K562 (cell line): Measurements from ENCODE around the gene LRP1B. TPM values are rescaled to one million over a fixed set of nuclear protein-coding genes. Genes with fewer than 3 reads are reported as not detected.

Experiments
- ATAC-seq: fragments of 200-7000 bp; cut with Tn5 transposase; 3 replicates; pipeline ENCODE4 v1.9.1; 2020; ENCODE audit warnings: moderate library complexity
- BruUV-seq: library from RNA; stranded (reverse); fragments of 400-500 nt; replicated peaks from 2 replicates; lab custom pipeline; 2021; lab: Mats Ljungman, UMichigan
- CTCF ChIA-PET: fragments of 300-600 bp; formaldehyde crosslinking; extraction: SDS; loops from one replicate; lab custom pipeline; 2021; ENCODE audit warnings: low intra/inter-chr PET ratio; lab: Yijun Ruan, JAX
- POLR2A ChIA-PET: fragments of 300-600, 350-650 bp; sonication (Branson Sonifier 250); formaldehyde crosslinking; extraction: SDS; loops from one replicate; lab custom pipeline; 2021; ENCODE audit warnings: antibody characterized with exemption, inconsistent platforms; lab: Yijun Ruan, JAX
- DNase-seq, 4 experiments: peaks; one replicate each; pipeline versions ENCODE4 v3.0.0 to v3.0.0-alpha.2; 2011 to 2018; ENCODE audit warnings: low spot score in 3 of 4, mixed read lengths in 3 of 4; ENCODE audit errors: extremely low read depth in 1 of 4
- FAIRE-seq: peaks from 2 replicates; lab custom pipeline; 2011; peaks lifted over from hg19 to GRCh38; lab: Jason Lieb, UNC
- H2AFZ ChIP-seq: 2 replicates; pipeline ENCODE4 v1.6.0; 2011; ENCODE audit warnings: low read depth, low read length, control low read depth, inconsistent platforms
- H3K27ac ChIP-seq: fragments of 200-600 bp; 3 replicates; pipeline ENCODE4 v1.8.0; 2011; ENCODE audit warnings: low read depth, mild to moderate bottlenecking, control low read depth, inconsistent platforms, low read length, moderate library complexity, mixed read lengths; ENCODE audit errors: extremely low read depth
- H3K27me3 ChIP-seq, 2 experiments: fragments of 300-600 bp in 1 of 2; 2 replicates in 1 of 2; 3 replicates in 1 of 2; pipeline versions ENCODE4 v1.6.0 to v1.8.0; 2011; ENCODE audit warnings: inconsistent platforms in 2 of 2, low read length in 2 of 2, mild to moderate bottlenecking in 1 of 2, mixed read lengths in 1 of 2, moderate library complexity in 1 of 2; ENCODE audit not compliant: control insufficient read depth in 2 of 2, insufficient read depth in 2 of 2
- H3K36me3 ChIP-seq: fragments of 300-600 bp; 3 replicates; pipeline ENCODE4 v1.8.0; 2011; ENCODE audit warnings: mild to moderate bottlenecking, low read length, inconsistent platforms; ENCODE audit not compliant: control insufficient read depth, insufficient read depth
- H3K4me1 ChIP-seq, 2 experiments: fragments of 200-600 bp in 1 of 2; replicated peaks in 1 of 2; 2 replicates in 1 of 2; 3 replicates in 1 of 2; pipeline versions ENCODE4 v1.5.1 to v1.8.0; 2011; ENCODE audit warnings: inconsistent platforms in 2 of 2, low read length in 2 of 2, mild to moderate bottlenecking in 1 of 2, mixed read lengths in 1 of 2, moderate library complexity in 1 of 2; ENCODE audit not compliant: control insufficient read depth in 2 of 2, insufficient read depth in 2 of 2
- H3K4me2 ChIP-seq: 2 replicates; pipeline ENCODE4 v1.6.1; 2011; ENCODE audit warnings: low read length, control low read depth, inconsistent platforms, mixed read lengths; ENCODE audit not compliant: insufficient read depth
- H3K4me3 ChIP-seq: fragments of 200-600 bp; sonication (generic), shearing (Covaris generic); 2 replicates; pipeline ENCODE4 v1.5.1; 2016; ENCODE audit warnings: control low read depth, inconsistent platforms
- H3K79me2 ChIP-seq: fragments of 200-600 bp; 3 replicates; pipeline ENCODE4 v1.8.0; 2011; ENCODE audit warnings: low read length, inconsistent platforms; ENCODE audit not compliant: control insufficient read depth, insufficient read depth
- H3K9ac ChIP-seq, 2 experiments: 2 replicates each; pipeline versions ENCODE4 v1.6.0 to v1.6.1; 2011; ENCODE audit warnings: low read depth in 2 of 2, low read length in 2 of 2, control low read depth in 1 of 2, inconsistent platforms in 1 of 2, mild to moderate bottlenecking in 1 of 2, mixed read lengths in 1 of 2; ENCODE audit not compliant: insufficient read depth in 1 of 2
- H3K9me1 ChIP-seq: one replicate; pipeline ENCODE4 v1.6.0; 2011; ENCODE audit warnings: inconsistent platforms, mild to moderate bottlenecking, low read length, moderate library complexity; ENCODE audit not compliant: control insufficient read depth, insufficient read depth
- H3K9me3 ChIP-seq: replicated peaks from 2 replicates; pipeline ENCODE4 v1.5.1; 2011; ENCODE audit warnings: low read depth, low read length, inconsistent platforms; ENCODE audit not compliant: control insufficient read depth, insufficient read depth
- H4K20me1 ChIP-seq: replicated peaks from 2 replicates; pipeline ENCODE4 v1.6.1; 2011; ENCODE audit warnings: low read length, inconsistent platforms, mixed read lengths; ENCODE audit not compliant: control insufficient read depth, insufficient read depth
- BCL6 ChIP-seq: fragments of 250-450 bp; sonication (Bioruptor Pico); IDR thresholded peaks from 2 replicates; pipeline ENCODE4 v1.4.0; 2020
- TCFL5 ChIP-seq: fragments of 250-450 bp; sonication (Bioruptor Pico); conservative IDR thresholded peaks from 2 replicates; pipeline ENCODE4 v1.6.1; 2021; ENCODE audit warnings: mild to moderate bottlenecking, moderate library complexity, matching md5 sums
- TEAD4 ChIP-seq, 2 experiments: sonication (generic) in 1 of 2; formaldehyde crosslinking in 1 of 2; IDR thresholded peaks; 2 replicates each; pipeline versions ENCODE4 v1.6.1 to v1.8.0; 2012 to 2022; ENCODE audit warnings: borderline replicate concordance in 1 of 2, inconsistent platforms in 1 of 2, low read length in 1 of 2, mild to moderate bottlenecking in 1 of 2, missing genetic modification reagents in 1 of 2
- WGBS: fragments of 100-300 bp; shearing (Covaris generic); methylation state at CpG from one replicate; pipeline ENCODE4 v1.1.6; 2016; ENCODE audit warnings: low coverage, mixed read lengths; ENCODE audit not compliant: insufficient coverage; ENCODE audit errors: missing lambda C conversion rate; 5-methylcytosine and 5-hydroxymethylcytosine counted together
- in situ Hi-C: fragments of 300-500 bp; cut with MboI; formaldehyde crosslinking; loops from 4 replicates; pipeline ENCODE4 v1.15.0; 2018; ENCODE audit warnings: inconsistent platforms, mixed read lengths
- intact Hi-C: fragments of 100-400 bp; cut with micrococcal nuclease; formaldehyde crosslinking; loops from 2 replicates; pipeline ENCODE4 v1.14.2; 2022
- polyA plus RNA-seq, 8 experiments: library from polyadenylated mRNA; depleted of rRNA in 4 of 8; stranded (reverse) in 5 of 8; unstranded in 3 of 8; fragments of >200 nt; fragmentation: Nextera tagmentation in 2 of 8; fragmentation: Illumina TruSeq in 1 of 8; extraction: Ambion mirVana in 2 of 8; extraction: Trizol in 1 of 8; gene quantifications; 2 replicates each; pipeline versions ENCODE4 v1.2.1 to v1.2.3, GENCODE V29; 2011 to 2014; ENCODE audit warnings: inconsistent platforms in 1 of 8, missing spikeins in 1 of 8
- total RNA-seq, 7 experiments: library from RNA; depleted of rRNA in 6 of 7; stranded (reverse); fragments of >200 nt in 6 of 7; fragmentation: Illumina TruSeq in 2 of 7; extraction: Trizol in 2 of 7; gene quantifications; 2 replicates each; pipeline versions ENCODE4 v1.2.1 to v1.2.3, GENCODE V29; 2011 to 2021; ENCODE audit warnings: low replicate concordance in 1 of 7
- TF ChIP-seq, protein P1 (sequence below): fragments of 250-450 bp; sonication (Bioruptor Pico); IDR thresholded peaks from 2 replicates; pipeline ENCODE4 v1.8.0; 2022; ENCODE audit warnings: inconsistent platforms, mild to moderate bottlenecking, moderate library complexity, borderline replicate concordance
- TF ChIP-seq, protein P2 (sequence below): fragments of 450-650 bp; IDR thresholded peaks from 2 replicates; pipeline ENCODE4 v1.6.1; 2016; ENCODE audit warnings: low read depth, mild to moderate bottlenecking, moderate library complexity
- TF ChIP-seq, protein P3 (sequence below): fragments of 450-650 bp; IDR thresholded peaks from 2 replicates; pipeline ENCODE4 v1.6.1; 2016

The LRP1B gene
- total and polyA plus RNA-seq, 9 of the 15 experiments (the other 6 are each of a cell fraction or from before 2014, with no cell fraction given): not detected

DNA sequence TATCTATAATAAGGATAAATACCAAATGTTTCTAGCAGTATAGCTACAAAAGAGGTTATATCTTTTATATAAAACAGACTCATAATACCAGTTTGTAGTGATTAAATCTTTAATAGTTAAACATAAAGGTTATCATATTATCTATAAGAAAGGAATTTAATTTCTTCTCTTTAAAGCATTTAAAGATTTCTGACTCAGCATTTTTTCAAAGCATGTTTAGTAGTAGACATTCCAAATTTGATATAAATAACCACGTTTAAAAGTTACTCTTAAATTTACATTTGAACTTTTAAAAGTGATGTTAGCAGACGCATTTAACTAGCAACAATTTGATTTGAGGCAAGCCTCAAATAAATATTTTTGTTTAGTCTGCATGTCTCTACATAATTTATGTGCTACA is 1842.6 kb downstream of the LRP1B start (continued):
- TF ChIP-seq, protein P1, sequence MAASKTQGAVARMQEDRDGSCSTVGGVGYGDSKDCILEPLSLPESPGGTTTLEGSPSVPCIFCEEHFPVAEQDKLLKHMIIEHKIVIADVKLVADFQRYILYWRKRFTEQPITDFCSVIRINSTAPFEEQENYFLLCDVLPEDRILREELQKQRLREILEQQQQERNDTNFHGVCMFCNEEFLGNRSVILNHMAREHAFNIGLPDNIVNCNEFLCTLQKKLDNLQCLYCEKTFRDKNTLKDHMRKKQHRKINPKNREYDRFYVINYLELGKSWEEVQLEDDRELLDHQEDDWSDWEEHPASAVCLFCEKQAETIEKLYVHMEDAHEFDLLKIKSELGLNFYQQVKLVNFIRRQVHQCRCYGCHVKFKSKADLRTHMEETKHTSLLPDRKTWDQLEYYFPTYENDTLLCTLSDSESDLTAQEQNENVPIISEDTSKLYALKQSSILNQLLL (CRISPR knock-in tag): no peak
- TF ChIP-seq TEAD4 (IDR thresholded peaks at IDR 0.05; ENCODE audit: low read length): no peak
- TF ChIP-seq TEAD4 (CRISPR knock-in tag; IDR thresholded peaks at IDR 0.05; ENCODE audit: borderline replicate concordance): no peak
- TF ChIP-seq, all 486 proteins: peak for 5

DNA sequence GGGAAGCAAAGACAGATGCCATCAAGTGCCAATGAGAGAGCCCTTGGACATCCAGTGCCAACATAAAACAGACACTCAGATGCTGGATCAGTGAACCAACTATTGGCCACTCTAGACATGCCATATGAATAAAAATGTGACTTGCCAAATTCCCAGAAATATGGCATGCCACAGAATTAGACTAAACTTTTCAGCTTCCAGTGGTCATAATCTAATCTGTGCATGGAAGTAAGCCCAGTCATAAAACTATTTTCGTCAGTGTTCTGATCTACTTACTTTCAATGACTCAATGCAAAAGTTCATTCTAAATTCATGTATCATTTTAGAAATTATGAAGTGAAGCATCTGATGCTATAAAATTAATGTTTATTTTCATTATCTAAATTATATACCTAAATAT is 1844.4 kb downstream of the LRP1B start:
- POLR2A ChIA-PET: no interaction called here
- no TSS peak for BruUV-seq

More for the DNA sequence above, 1844.4 kb downstream of the LRP1B start:
- intact Hi-C loops (no loop called here), in situ Hi-C loops (no loop called here)
- CTCF ChIA-PET: no interaction called here
- H3K27ac ChIP-seq: no peak overlapping the region
- H3K9me3 ChIP-seq: peaks cover 2% of the 10 kb centered on the region; the same call in 1 of the 2 replicates
- DNase-seq (no peak), FAIRE-seq (no peak), ATAC-seq (no peak)
- no peaks in the 10 kb centered on the region for H4K20me1 ChIP-seq
- WGBS: 0% methylated on average over 1 of the region's 1 CpG
- H3K4me2 ChIP-seq: no peak overlapping the region
- H3K9ac ChIP-seq: no peak overlapping the region
- H3K79me2 ChIP-seq: no peaks in the 10 kb centered on the region
- no peaks in the 10 kb centered on the region for H3K4me1 ChIP-seq
- H3K9me1 ChIP-seq: no peaks in the 10 kb centered on the region
- H3K27me3 ChIP-seq: no peaks in the 10 kb centered on the region
- TF ChIP-seq, protein P2, sequence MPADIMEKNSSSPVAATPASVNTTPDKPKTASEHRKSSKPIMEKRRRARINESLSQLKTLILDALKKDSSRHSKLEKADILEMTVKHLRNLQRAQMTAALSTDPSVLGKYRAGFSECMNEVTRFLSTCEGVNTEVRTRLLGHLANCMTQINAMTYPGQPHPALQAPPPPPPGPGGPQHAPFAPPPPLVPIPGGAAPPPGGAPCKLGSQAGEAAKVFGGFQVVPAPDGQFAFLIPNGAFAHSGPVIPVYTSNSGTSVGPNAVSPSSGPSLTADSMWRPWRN: no peak
- TF ChIP-seq TCFL5: no peak
- TF ChIP-seq, protein P3, sequence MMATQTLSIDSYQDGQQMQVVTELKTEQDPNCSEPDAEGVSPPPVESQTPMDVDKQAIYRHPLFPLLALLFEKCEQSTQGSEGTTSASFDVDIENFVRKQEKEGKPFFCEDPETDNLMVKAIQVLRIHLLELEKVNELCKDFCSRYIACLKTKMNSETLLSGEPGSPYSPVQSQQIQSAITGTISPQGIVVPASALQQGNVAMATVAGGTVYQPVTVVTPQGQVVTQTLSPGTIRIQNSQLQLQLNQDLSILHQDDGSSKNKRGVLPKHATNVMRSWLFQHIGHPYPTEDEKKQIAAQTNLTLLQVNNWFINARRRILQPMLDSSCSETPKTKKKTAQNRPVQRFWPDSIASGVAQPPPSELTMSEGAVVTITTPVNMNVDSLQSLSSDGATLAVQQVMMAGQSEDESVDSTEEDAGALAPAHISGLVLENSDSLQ: no peak
- TF ChIP-seq BCL6: no peak
- no peaks in the 10 kb centered on the region for H3K36me3 ChIP-seq
- H3K4me3 ChIP-seq: no peak overlapping the region
- H2AFZ ChIP-seq: no peak overlapping the region
